ENCODE measurements around the gene ACP2.

DNA sequence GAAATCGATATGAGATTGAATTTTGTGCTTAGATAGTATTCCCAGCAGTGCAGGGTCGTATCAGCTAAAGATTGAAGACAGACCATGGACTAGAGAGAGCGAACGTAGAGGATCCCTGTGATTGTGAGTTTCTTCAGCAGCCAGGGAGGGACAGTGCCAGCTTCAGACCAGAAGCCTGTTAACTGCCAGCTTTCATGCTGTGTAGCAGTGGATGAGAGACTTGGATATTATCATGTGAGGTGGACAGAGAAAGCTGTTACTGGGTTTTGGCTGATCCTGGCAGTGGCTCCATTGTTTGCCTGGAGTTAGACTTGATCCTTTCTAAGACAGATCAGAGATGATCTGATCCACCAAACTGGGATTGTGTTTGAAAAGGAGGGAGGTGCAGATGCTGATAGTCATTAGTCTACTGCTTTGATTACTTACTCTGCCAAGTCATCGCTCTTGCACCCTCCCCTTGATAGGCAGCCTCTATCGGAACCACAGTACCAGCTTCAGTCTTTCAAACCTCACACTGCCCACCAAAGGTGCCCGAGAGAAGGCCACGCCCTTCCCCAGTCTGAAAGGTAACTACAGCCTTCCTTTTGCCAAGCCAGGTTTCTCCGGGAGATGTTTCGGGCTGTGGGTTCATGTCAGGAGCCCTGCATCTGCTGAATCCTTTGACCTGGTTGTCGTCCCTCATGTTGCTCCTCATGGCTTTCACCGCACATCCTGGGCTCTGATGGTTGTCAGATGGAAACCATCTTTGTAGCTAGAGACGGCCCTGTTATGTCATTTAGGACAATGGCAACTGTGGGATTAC is 37.6 kb upstream of the ACP2 start:
- TF ChIP-seq, protein P1, sequence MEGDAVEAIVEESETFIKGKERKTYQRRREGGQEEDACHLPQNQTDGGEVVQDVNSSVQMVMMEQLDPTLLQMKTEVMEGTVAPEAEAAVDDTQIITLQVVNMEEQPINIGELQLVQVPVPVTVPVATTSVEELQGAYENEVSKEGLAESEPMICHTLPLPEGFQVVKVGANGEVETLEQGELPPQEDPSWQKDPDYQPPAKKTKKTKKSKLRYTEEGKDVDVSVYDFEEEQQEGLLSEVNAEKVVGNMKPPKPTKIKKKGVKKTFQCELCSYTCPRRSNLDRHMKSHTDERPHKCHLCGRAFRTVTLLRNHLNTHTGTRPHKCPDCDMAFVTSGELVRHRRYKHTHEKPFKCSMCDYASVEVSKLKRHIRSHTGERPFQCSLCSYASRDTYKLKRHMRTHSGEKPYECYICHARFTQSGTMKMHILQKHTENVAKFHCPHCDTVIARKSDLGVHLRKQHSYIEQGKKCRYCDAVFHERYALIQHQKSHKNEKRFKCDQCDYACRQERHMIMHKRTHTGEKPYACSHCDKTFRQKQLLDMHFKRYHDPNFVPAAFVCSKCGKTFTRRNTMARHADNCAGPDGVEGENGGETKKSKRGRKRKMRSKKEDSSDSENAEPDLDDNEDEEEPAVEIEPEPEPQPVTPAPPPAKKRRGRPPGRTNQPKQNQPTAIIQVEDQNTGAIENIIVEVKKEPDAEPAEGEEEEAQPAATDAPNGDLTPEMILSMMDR (IDR thresholded peaks at IDR 0.05): no peak
- no peak for TF ChIP-seq POLR2A (IDR thresholded peaks at IDR 0.05)
